MM.1S (cell line): ENCODE results near the gene COPZ2.
A peak's percentile ranks its signal among the peaks of the same experiment; 100 is the strongest.

Source experiments
- DNase-seq: peaks from one replicate; pipeline ENCODE4 v3.0.0-alpha.2; 2015
- H2AFZ ChIP-seq: fragments of 300-600 bp; sonication (generic); 2 replicates; pipeline ENCODE4 v1.6.0; 2016; ENCODE audit warnings: antibody characterized with exemption, low read length
- H3F3A ChIP-seq: fragments of 300-600 bp; sonication (generic); 2 replicates; pipeline ENCODE4 v1.6.1; 2016; ENCODE audit warnings: mild to moderate bottlenecking, antibody characterized with exemption, low read length, moderate library complexity, mixed read lengths; ENCODE audit not compliant: insufficient read depth
- H3K27ac ChIP-seq: fragments of 300-600 bp; sonication (generic); 2 replicates; pipeline ENCODE4 v1.5.1; 2016; ENCODE audit warnings: mild to moderate bottlenecking, low read length
- H3K27me3 ChIP-seq: fragments of 300-600 bp; sonication (generic); replicated peaks from 2 replicates; pipeline ENCODE4 v1.6.0; 2016; ENCODE audit warnings: low read length; ENCODE audit not compliant: insufficient read depth
- H3K36me3 ChIP-seq: fragments of 300-600 bp; sonication (generic); replicated peaks from 2 replicates; pipeline ENCODE4 v1.6.1; 2016; ENCODE audit warnings: mild to moderate bottlenecking, low read length, mixed read lengths; ENCODE audit not compliant: insufficient read depth
- H3K4me1 ChIP-seq: fragments of 300-600 bp; sonication (generic); 2 replicates; pipeline ENCODE4 v1.6.1; 2016; ENCODE audit warnings: low read length, mixed read lengths
- H3K4me2 ChIP-seq: fragments of 300-600 bp; sonication (generic); 2 replicates; pipeline ENCODE4 v1.6.0; 2016; ENCODE audit warnings: low read depth, low read length
- H3K4me3 ChIP-seq: fragments of 300-600 bp; sonication (generic); 2 replicates; pipeline ENCODE4 v1.5.1; 2016; ENCODE audit warnings: low read length, mixed read lengths
- H3K79me2 ChIP-seq: fragments of 300-600 bp; sonication (generic); 2 replicates; pipeline ENCODE4 v1.6.1; 2016; ENCODE audit warnings: mixed run types, low read length, mixed read lengths
- H3K9ac ChIP-seq: fragments of 300-600 bp; sonication (generic); 2 replicates; pipeline ENCODE4 v1.6.1; 2016; ENCODE audit warnings: low read length, mixed read lengths
- H3K9me2 ChIP-seq: fragments of 300-600 bp; sonication (generic); replicated peaks from 2 replicates; pipeline ENCODE4 v1.6.1; 2016; ENCODE audit warnings: mild to moderate bottlenecking, low read length, mixed read lengths; ENCODE audit not compliant: insufficient read depth
- H3K9me3 ChIP-seq: fragments of 300-600 bp; sonication (generic); replicated peaks from 2 replicates; pipeline ENCODE4 v1.6.1; 2016; ENCODE audit warnings: mild to moderate bottlenecking, low read length, mixed read lengths; ENCODE audit not compliant: insufficient read depth
- H4K20me1 ChIP-seq: fragments of 300-600 bp; sonication (generic); 2 replicates; pipeline ENCODE4 v1.6.1; 2016; ENCODE audit warnings: mild to moderate bottlenecking, low read length, moderate library complexity, mixed read lengths; ENCODE audit not compliant: insufficient read depth
- EZH2 ChIP-seq: fragments of 300-600 bp; sonication (generic); optimal IDR thresholded peaks from 2 replicates; pipeline ENCODE3; 2017; ENCODE audit warnings: low read depth, mild to moderate bottlenecking, antibody characterized with exemption, low read length, mixed read lengths
- EZH2phosphoT487 ChIP-seq: fragments of 300-600 bp; sonication (generic); IDR thresholded peaks from 2 replicates; pipeline ENCODE4 v1.6.1; 2018; ENCODE audit warnings: antibody characterized with exemption, low read length
- TF ChIP-seq, protein P1 (sequence below): fragments of 300-600 bp; sonication (generic); IDR thresholded peaks from 2 replicates; pipeline ENCODE4 v1.5.1; 2016; ENCODE audit warnings: antibody characterized with exemption, low read length, mixed read lengths

COPZ2 gene

DNA sequence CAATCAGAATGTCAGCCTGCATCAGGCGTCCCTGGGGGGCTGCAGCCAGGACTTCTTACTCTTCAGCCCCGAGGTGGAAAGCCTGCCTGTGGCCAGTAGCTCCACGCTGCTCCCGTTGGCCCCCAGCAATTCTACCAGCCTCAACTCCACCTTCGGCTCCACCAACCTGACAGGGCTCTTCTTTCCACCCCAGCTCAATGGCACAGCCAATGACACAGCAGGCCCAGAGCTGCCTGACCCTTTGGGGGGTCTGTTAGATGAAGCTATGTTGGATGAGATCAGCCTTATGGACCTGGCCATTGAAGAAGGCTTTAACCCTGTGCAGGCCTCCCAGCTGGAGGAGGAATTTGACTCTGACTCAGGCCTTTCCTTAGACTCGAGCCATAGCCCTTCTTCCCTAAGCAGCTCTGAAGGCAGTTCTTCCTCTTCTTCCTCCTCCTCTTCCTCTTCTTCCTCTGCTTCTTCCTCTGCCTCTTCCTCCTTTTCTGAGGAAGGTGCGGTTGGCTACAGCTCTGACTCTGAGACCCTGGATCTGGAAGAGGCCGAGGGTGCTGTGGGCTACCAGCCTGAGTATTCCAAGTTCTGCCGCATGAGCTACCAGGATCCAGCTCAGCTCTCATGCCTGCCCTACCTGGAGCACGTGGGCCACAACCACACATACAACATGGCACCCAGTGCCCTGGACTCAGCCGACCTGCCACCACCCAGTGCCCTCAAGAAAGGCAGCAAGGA lies 21.0 kb upstream of the COPZ2 start:
- Histone ChIP-seq H3K27me3 (no peaks in the 10 kb centered on the region), H3K9me2 (no peaks in the 10 kb centered on the region), H3K4me2 (no peak overlapping the region), H3K4me3 (no peak overlapping the region), H3F3A (0 out of 2 replicates have a peak, but pooled peaks cover 4% of the 10 kb centered on the region), H3K79me2 (peaks cover 80% of the 10 kb centered on the region), H3K4me1 (peaks cover 32% of the 10 kb centered on the region), H4K20me1 (no peaks in the 10 kb centered on the region), H3K27ac (no peak overlapping the region), H3K9ac (no peak overlapping the region), H2AFZ (no peak overlapping the region), H3K36me3 (peaks cover 27% of the 10 kb centered on the region), H3K9me3 (no peaks in the 10 kb centered on the region)
- TF ChIP-seq EZH2 (no peak), EZH2phosphoT487 (no peak)
- TF ChIP-seq, protein P1, sequence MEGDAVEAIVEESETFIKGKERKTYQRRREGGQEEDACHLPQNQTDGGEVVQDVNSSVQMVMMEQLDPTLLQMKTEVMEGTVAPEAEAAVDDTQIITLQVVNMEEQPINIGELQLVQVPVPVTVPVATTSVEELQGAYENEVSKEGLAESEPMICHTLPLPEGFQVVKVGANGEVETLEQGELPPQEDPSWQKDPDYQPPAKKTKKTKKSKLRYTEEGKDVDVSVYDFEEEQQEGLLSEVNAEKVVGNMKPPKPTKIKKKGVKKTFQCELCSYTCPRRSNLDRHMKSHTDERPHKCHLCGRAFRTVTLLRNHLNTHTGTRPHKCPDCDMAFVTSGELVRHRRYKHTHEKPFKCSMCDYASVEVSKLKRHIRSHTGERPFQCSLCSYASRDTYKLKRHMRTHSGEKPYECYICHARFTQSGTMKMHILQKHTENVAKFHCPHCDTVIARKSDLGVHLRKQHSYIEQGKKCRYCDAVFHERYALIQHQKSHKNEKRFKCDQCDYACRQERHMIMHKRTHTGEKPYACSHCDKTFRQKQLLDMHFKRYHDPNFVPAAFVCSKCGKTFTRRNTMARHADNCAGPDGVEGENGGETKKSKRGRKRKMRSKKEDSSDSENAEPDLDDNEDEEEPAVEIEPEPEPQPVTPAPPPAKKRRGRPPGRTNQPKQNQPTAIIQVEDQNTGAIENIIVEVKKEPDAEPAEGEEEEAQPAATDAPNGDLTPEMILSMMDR, result no peak
- DNase-seq, result no peak

DNA sequence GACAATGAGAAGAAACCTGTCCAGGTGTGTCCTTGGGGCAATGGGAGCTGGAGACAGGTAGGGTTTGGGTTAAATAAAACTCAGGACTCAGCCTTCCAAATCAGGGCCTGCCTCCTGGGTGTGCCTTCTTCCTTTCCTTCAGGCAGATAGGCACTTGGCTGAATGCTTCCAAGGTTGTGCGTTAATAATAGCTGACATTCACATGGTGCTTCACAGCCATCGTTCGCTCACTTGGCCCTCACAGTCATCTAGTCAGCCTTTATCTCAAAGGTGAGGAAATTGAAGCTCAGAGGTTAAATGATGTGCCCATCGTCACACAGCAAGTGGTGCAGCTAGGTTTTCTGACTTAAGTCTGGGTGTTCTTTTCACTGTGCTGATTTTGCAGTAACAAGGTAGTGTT lies 20.0 kb upstream of the COPZ2 start:
- Histone ChIP-seq H3K9me2 (no peaks in the 10 kb centered on the region), H3K4me3 (no peak overlapping the region), H3K4me2 (no peak overlapping the region), H3K9me3 (no peaks in the 10 kb centered on the region), H3K27me3 (no peaks in the 10 kb centered on the region), H3K27ac (no peak overlapping the region), H3K9ac (no peak overlapping the region), H3F3A (0 out of 2 replicates have a peak, but pooled peaks cover 4% of the 10 kb centered on the region), H2AFZ (no peak overlapping the region), H4K20me1 (no peaks in the 10 kb centered on the region), H3K36me3 (peaks cover 30% of the 10 kb centered on the region), H3K79me2 (peaks cover 90% of the 10 kb centered on the region), H3K4me1 (peaks cover 41% of the 10 kb centered on the region)
- TF ChIP-seq, protein P1, result no peak
- TF ChIP-seq EZH2phosphoT487 (no peak), EZH2 (no peak)
- no peak for DNase-seq

DNA sequence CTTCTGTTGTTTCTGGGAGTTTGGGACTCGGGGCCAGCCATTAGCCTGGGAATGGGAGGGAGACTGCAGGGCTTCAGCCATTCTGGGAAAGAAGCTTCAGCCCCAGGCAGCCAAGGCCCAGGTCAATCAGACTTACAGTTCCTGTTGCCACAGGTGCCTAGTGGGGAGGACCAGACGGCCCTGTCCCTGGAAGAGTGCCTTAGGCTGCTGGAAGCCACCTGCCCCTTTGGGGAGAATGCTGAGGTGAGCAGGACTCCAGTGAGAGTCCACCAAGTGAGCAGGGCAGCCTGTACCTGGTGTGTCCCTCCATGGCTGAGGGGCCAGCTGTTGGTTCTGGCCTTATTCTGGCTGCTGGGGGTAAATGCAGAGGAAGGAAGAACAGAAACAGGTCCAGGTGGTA lies 19.3 kb upstream of the COPZ2 start:
- no peak for DNase-seq
- Histone ChIP-seq H3K79me2 (peaks cover 92% of the 10 kb centered on the region), H3K4me3 (no peak overlapping the region), H4K20me1 (no peaks in the 10 kb centered on the region), H3K4me2 (peak overlapping the region; percentile 46; the same call in 1 of the 2 replicates), H3K9ac (peak overlapping the region; percentile 40; the same call in 1 of the 2 replicates), H3K4me1 (peaks cover 48% of the 10 kb centered on the region), H3K9me2 (no peaks in the 10 kb centered on the region), H3K36me3 (peaks cover 28% of the 10 kb centered on the region), H2AFZ (no peak overlapping the region), H3F3A (peaks cover 2% of the 10 kb centered on the region; the same call in 1 of the 2 replicates), H3K9me3 (no peaks in the 10 kb centered on the region), H3K27me3 (no peaks in the 10 kb centered on the region), H3K27ac (peak overlapping the region; percentile 53; the same call in 1 of the 2 replicates)
- TF ChIP-seq, protein P1, result no peak
- no peak for TF ChIP-seq EZH2phosphoT487
- TF ChIP-seq EZH2, result no peak
